Left kidney (tissue), 2 donors: ENCODE results near the gene VAV2. TPM values are rescaled to one million over a fixed set of nuclear protein-coding genes. Genes with fewer than 3 reads are reported as not detected.

Experiments used
- DNase-seq: peaks from one replicate; pipeline ENCODE4 v3.0.0-alpha.2; 2013
- polyA plus RNA-seq: library from polyadenylated mRNA; unstranded; fragments of 120-200 nt; gene quantifications from one replicate; pipeline ENCODE4 v1.2.1, GENCODE V29; 2013; ENCODE audit not compliant: insufficient read length

VAV2 gene
- polyA plus RNA-seq, 1 donor = 35.2 TPM

GRCh38 chr9:133835262-133835901, 156.7 kb downstream of the VAV2 start:
- DNase-seq = no peak

DNA sequence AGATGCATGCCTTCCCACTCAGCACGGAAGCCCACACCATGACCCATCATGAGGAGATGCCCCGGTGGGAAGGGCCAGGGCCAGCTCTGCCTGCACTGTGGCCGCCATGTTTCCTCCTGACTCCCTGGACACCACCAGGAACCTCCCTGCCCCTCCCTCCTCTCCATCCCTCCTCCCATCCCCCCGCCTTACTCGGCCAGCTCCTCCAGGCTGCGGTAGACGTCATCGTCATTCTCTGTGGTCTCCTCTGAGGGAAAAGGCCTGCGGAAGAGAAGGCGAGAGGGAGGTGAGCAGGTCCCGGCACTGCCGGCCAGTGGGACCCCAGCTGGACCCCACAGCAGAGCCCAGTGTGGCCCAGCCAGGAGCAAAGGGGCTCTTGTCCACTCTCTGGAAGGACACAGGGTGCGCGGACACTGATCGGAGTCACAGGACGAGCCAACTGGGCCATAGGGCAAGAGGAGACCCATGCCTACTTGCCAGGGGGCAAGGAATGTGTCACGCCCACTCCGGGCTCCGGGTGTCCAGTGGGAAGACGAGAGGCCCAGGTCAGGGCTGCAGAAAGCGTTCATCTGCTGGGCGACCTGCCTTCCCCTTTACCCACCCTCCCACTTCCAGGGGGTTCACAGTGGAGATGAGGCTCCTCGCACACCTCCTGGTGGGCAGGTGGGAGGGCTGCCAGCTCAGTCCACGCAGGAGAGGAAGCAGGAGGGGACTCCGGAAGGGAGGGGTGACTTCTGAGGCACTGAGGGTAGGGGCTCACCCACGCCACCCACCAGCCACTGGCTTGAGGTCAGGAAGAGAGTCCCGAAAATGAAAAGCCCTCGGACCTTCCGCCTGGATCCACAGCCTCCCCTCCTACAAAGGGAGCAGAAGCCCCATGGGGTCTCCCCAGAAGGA, 157.8 kb downstream of the VAV2 start:
- DNase-seq = no peak

GRCh38 chr9:133833388-133834025, 158.6 kb downstream of the VAV2 start:
- DNase-seq = no peak

DNA sequence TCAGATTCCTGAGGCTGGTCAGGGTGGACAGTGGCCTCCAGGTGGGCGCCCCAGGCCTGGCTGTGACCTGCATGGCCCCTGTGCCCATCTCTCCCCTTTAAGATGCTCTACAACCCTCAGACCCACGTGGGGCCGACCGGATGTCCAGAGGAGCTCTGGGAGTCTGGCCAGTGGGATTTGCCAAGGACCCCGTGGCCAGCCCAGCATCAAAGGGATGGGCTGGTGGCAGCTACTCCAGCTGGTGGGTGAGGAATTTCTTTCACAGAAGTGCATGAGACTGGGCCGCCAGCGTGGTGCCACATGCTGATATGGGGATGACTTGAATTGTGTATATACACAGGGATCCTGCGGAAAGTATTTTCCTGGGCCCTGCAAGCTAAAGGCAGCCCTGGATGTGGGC, 159.2 kb downstream of the VAV2 start:
- DNase-seq = no peak

DNA sequence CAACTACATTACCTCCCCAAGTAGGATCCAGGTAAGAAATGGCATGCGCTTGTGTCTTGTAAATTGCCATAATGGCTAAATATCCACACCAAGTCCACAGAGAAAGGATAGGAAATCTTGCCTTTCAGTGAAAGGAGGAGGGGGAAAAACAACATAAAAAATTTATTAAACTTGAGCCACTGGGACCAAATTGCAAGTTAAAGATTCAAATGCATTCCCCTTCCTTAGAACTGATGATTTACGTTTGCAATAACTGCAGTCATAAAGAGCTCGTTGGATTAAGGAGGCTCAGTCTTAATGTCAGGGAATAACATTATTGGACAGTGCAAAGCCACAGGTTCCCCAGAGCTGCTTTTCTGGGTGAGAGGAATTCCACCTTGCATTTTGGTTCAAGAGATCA, 161.4 kb downstream of the VAV2 start:
- DNase-seq = no peak

DNA sequence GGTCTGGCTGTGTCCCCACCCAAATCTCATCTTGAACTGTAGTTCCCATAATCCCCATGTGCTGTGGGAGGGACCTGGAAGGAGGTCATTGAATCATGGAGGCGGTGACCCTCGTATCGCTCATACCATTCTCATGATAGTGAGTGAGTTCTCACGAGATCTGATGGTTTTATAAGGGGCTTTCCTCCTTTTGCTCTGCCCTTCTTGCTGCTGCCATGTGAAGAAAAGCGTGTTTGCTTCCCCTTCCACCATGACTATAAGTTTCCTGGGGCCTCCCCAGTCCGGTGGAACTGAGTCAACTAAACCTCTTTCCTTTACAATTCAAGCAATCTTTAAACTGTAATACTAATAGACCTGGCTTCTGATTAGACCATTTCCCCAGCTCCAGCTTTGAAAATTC, 161.8 kb downstream of the VAV2 start:
- DNase-seq = no peak

GRCh38 chr9:133828338-133828997, 163.7 kb downstream of the VAV2 start:
- DNase-seq = no peak

- no peak for DNase-seq
Observed at GRCh38 chr9:133826289-133827085, 165.6 kb downstream of the VAV2 start.

DNA sequence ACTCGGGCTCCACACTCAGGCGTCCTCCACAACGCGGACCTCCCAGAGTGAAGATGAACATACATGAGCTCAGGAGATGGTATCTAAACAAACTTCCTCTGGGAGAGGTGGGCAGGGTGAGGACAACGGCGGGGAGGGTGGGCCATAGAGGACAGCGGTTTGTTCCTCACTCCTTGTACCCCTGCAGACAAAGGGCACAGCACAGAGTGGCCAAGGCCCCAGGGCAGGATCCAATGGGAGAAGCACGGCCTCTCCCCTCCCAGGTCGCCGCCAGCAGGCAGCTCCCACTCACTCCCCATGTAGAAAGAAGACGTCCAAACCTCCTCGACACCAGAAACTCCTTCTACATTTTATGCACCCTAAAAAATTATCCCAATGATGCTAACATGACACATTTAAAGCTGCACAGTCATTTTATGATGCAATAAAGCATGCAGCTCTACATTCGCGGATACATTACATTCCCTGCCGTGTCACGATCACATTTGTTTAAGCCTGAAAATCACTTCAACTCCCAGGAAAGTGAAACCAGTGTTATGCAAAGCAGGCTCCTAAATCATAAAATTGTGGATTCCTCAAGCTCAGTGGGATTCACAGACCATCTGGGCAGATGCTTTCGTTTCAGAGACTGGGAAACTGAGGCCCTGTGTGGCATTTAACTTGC, 166.4 kb downstream of the VAV2 start:
- no peak for DNase-seq

DNA sequence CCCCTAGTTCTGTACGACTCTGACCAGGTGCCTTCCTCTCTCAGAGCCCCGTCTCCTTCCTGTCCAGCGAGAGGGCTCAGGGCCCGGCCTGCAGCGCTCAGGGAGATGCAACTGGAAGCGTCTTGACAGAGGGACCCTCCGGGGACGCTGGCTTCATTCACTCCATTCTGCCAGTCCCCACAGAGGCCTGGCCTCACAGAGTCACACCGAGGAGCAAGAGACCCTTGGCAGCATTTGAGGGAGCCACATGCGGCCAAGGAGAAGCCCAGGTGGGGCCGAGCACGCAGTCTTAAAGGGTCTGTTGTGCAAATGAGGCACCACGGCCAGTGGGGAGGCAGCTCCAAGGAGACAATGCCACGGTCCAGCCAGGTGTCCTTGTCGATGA, 167.3 kb downstream of the VAV2 start:
- no peak for DNase-seq

- DNase-seq = no peak
Observed at GRCh38 chr9:133824106-133824801, 167.9 kb downstream of the VAV2 start.

DNA sequence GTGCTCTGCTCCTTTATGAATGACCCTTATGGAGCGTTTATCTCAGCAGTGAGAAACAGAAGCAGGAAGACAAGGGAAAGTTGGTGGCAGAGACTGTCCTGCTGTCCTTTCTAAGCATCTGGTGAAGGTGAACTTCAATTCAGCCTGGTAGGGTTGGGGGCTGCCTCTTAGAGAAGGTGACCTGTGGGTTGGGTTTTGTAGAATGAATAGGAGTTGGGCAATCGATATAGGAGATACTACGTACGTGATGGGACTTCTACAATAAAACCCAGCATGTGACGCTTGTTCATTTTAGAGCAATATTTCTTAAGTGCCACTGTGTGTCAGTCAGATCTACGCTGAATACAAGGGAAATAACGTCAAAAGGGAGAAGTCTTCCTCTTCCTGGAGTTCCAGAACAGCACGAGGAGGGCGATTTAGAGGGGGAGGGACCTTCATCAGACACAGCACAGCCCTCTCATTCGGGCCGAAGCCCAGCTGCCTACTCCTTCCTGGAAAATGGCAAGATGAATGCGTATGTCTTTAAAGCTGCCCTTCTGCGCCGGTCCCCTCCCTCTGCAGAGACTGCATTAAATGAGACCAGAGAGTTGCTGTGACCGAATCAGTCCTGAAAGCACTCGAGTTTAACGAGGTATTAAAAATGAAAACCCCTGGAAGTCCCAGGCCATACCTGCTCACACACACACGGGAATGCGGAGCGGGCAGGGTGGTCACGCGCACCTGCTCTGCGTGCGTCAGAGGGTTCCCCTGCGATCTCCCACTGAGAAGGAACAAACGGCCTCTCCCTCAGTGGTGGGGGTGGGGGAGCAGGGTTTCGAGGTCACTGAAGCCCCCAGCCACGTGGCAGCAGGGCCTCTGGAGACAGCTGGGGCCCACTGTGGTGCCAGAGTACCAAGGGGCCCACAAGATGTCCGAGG, 168.7 kb downstream of the VAV2 start:
- DNase-seq = no peak

DNA sequence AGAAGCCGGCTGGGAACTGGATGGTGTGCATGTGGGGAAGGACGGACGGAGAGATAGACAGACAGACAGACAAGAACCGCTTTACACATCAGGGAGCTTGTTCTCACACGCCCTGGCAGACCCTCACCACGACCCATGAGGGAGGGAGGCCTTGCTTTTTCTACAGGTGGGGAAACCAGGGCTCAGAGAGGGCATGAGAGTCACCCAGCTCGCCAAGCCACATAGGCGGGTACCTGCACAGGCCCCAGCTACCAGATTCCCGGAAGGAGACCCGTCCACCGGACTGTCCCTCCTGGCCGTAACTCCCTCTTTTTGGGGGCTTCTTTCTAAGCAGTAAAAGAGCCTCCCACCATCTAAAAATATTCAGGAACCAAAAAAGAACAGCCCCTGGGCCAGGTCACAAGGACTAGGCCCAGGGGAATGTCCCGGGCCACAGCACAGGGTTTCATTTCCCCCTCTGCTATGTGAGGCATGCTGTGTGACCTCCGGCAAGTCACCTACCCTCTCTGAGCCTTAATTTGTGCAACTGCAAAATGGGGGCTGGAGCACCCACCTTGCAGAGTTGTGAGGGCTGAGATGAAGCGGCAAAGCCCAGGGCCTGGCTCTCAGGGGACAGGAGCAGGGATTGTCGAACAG, 169.6 kb downstream of the VAV2 start:
- no peak for DNase-seq

DNA sequence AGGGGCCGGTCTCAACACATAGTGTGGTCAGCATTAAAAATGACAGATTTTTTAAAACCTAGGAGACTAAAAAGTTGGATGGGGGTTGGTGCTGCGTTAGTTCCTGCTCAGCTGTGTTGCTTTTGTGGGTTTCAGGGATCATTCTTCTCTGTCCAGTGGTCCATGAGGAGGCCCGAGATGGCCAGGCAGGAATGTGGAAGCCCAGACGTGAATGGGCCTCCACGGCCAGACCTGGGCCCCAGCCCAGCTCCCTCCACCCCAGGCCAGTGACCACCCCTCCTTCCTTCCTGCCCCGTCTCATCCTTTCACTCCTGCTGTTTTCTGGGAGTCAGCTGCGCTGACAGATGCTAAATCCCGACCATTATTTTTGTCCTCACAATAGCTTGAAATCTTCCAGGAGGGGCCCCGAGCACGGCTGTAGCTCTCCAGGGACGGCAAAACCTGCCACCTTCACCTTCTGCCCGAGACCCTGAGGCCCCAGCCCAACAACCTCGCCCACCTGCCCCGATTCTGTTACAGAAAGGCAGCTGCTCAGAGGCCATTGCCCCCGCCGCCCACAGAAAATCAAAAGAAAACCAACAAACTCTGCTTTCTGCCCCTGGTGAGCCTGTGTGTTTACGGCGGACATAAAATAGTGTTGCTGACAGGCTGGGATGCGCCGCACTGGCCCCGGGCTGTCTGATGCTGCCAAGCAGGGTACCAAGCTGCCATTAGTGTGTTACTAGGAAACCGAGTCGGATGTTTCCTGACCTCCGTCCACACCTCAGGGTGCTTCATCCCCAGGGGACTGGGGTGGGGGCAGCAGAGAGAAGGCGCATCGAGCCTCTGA, 170.3 kb downstream of the VAV2 start:
- DNase-seq = no peak

DNA sequence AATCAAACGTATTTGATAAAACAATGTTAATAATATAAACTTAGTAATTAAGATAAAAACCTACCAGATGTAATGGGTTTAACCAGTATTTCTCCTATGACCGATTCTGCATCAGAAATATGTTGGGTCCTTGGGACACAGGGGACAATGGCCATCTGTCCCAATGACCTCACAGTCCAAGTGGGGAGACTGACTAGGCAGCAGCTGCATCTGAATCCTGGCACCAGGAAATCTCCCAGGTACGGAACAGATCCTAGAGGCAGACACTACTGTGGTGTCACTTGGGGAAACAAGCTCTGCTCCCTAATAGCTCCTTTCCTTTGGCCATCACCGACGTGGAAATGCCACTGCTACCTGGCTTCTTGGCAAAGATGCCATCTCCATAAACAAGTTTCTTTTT, 172.2 kb downstream of the VAV2 start:
- DNase-seq = no peak

GRCh38 chr9:133818444-133818843, 173.7 kb downstream of the VAV2 start:
- DNase-seq = no peak

GRCh38 chr9:133815781-133816180, 176.3 kb downstream of the VAV2 start:
- no peak for DNase-seq
